Endothelial cell of umbilical vein (primary cell): Measurements from ENCODE around the gene TOP3B. TPM values are rescaled to one million over a fixed set of nuclear protein-coding genes. Genes with fewer than 3 reads are reported as not detected.

Source experiments
- BruUV-seq: library from RNA; stranded (reverse); fragments of 400-500 nt; replicated peaks from 2 replicates; lab custom pipeline; 2021; lab: Mats Ljungman, UMichigan
- CTCF ChIA-PET: fragments of 300-600, 350-600 bp; sonication (Branson Sonifier 250); formaldehyde crosslinking; loops from one replicate; lab custom pipeline; 2021; ENCODE audit warnings: antibody characterized with exemption, inconsistent platforms; lab: Charles Lee
- POLR2A ChIA-PET: fragments of 300-600, 350-600 bp; sonication (Branson Sonifier 250); formaldehyde crosslinking; loops from one replicate; lab custom pipeline; 2021; ENCODE audit warnings: antibody characterized with exemption, inconsistent platforms; lab: Charles Lee
- DNase-seq: peaks from one replicate; pipeline ENCODE4 v3.0.0-alpha.2; 2011; ENCODE audit warnings: low read depth, low spot score
- FAIRE-seq: peaks from 2 replicates; lab custom pipeline; 2011; peaks lifted over from hg19 to GRCh38; lab: Jason Lieb, UNC
- H2AFZ ChIP-seq: 2 replicates; pipeline ENCODE4 v1.6.0; 2012; ENCODE audit warnings: low read depth, low read length, control low read depth, inconsistent platforms
- H3K27ac ChIP-seq: 2 replicates; pipeline ENCODE4 v1.5.1; 2011; ENCODE audit warnings: low read depth, mild to moderate bottlenecking, control low read depth, low read length, moderate library complexity; ENCODE audit not compliant: insufficient read depth
- H3K27me3 ChIP-seq, 2 experiments: 2 replicates each; pipeline versions ENCODE4 v1.6.0 to v1.6.1; 2011; ENCODE audit warnings: low read length in 2 of 2, mixed read lengths in 1 of 2; ENCODE audit not compliant: control insufficient read depth in 2 of 2, insufficient read depth in 2 of 2
- H3K36me3 ChIP-seq, 2 experiments: 2 replicates in 1 of 2; 3 replicates in 1 of 2; pipeline ENCODE4 v1.5.1; 2011; ENCODE audit warnings: low read length in 2 of 2, mild to moderate bottlenecking in 1 of 2, moderate library complexity in 1 of 2; ENCODE audit not compliant: control insufficient read depth in 2 of 2, insufficient read depth in 2 of 2; ENCODE audit errors: extremely low read depth in 1 of 2
- H3K4me1 ChIP-seq: 3 replicates; pipeline ENCODE4 v1.5.1; 2011; ENCODE audit warnings: mild to moderate bottlenecking, low read length; ENCODE audit not compliant: control insufficient read depth, insufficient read depth; ENCODE audit errors: extremely low read depth
- H3K4me2 ChIP-seq: 2 replicates; pipeline ENCODE4 v1.6.1; 2011; ENCODE audit warnings: low read length, control low read depth, mixed read lengths; ENCODE audit not compliant: insufficient read depth
- H3K4me3 ChIP-seq, 3 experiments: fragments of 200-600 bp in 1 of 3; sonication (generic), shearing (Covaris generic) in 1 of 3; replicated peaks in 1 of 3; 2 replicates each; pipeline ENCODE4 v1.5.1; 2011 to 2016; ENCODE audit warnings: control low read depth in 3 of 3, low read length in 3 of 3, mild to moderate bottlenecking in 2 of 3, inconsistent platforms in 1 of 3, low read depth in 1 of 3, moderate library complexity in 1 of 3; ENCODE audit not compliant: insufficient read depth in 1 of 3
- H3K79me2 ChIP-seq: 2 replicates; pipeline ENCODE4 v1.6.0; 2012; ENCODE audit warnings: low read length, inconsistent platforms; ENCODE audit not compliant: control insufficient read depth, insufficient read depth
- H3K9ac ChIP-seq: replicated peaks from 2 replicates; pipeline ENCODE3; 2011; ENCODE audit warnings: low read length, control low read depth; ENCODE audit not compliant: insufficient read depth; ENCODE audit errors: extremely low read depth
- H3K9me1 ChIP-seq: replicated peaks from 3 replicates; pipeline ENCODE4 v1.6.0; 2011; ENCODE audit warnings: mild to moderate bottlenecking, low read length; ENCODE audit not compliant: control insufficient read depth, insufficient read depth; ENCODE audit errors: extremely low read depth
- H3K9me3 ChIP-seq: replicated peaks from 2 replicates; pipeline ENCODE4 v1.5.1; 2012; ENCODE audit warnings: low read length, inconsistent platforms; ENCODE audit not compliant: control insufficient read depth, insufficient read depth
- H4K20me1 ChIP-seq: replicated peaks from 2 replicates; pipeline ENCODE3; 2011; ENCODE audit warnings: mild to moderate bottlenecking, low read length; ENCODE audit not compliant: control insufficient read depth, insufficient read depth; ENCODE audit errors: extremely low read depth
- CTCF ChIP-seq, 2 donors: IDR thresholded peaks; 1 replicate in 1 of 2; 2 replicates in 1 of 2; pipeline ENCODE4 v1.5.1; 2011; ENCODE audit warnings: low read length in 2 of 2, mild to moderate bottlenecking in 2 of 2, moderate library complexity in 2 of 2, control low read depth in 1 of 2, inconsistent platforms in 1 of 2, low read depth in 1 of 2; ENCODE audit not compliant: insufficient read depth in 1 of 2; ENCODE audit errors: extremely low read depth in 1 of 2
- EZH2 ChIP-seq: IDR thresholded peaks from 2 replicates; pipeline ENCODE4 v1.6.1; 2012; ENCODE audit warnings: borderline replicate concordance, low read depth, mild to moderate bottlenecking, moderate library complexity, low read length, inconsistent platforms; ENCODE audit not compliant: severe bottlenecking
- FOS ChIP-seq: IDR thresholded peaks from 2 replicates; pipeline ENCODE4 v1.6.1; 2011; ENCODE audit warnings: mild to moderate bottlenecking, low read length, moderate library complexity, borderline replicate concordance; ENCODE audit not compliant: insufficient read depth
- JUN ChIP-seq: IDR thresholded peaks from 2 replicates; pipeline ENCODE4 v1.6.1; 2011; ENCODE audit warnings: borderline replicate concordance, low read depth; ENCODE audit not compliant: insufficient read length, insufficient read depth
- MAX ChIP-seq: IDR thresholded peaks from 2 replicates; pipeline ENCODE4 v1.6.1; 2011; ENCODE audit not compliant: insufficient read depth, insufficient read length
- MYC ChIP-seq: IDR thresholded peaks from one replicate; pipeline ENCODE4 v1.6.1; 2011; ENCODE audit warnings: mild to moderate bottlenecking, low read depth, low read length
- POLR2A ChIP-seq: IDR thresholded peaks from 2 replicates; pipeline ENCODE4 v1.6.1; 2012; ENCODE audit warnings: low read depth, mild to moderate bottlenecking, control low read depth, low read length
- POLR2AphosphoS5 ChIP-seq: IDR thresholded peaks from 2 replicates; pipeline ENCODE4 v1.6.1; 2012; ENCODE audit warnings: low read depth, mild to moderate bottlenecking, control low read depth, low read length, moderate library complexity; ENCODE audit not compliant: insufficient read depth
- dilution Hi-C: fragments of 300-500 bp; cut with MboI; formaldehyde crosslinking; loops from one replicate; pipeline ENCODE4 v1.15.0; 2019; ENCODE audit warnings: low sequenced_read_pairs; ENCODE audit not compliant: extremely low pct_ligation_motif_present
- intact Hi-C: fragments of 100-400 bp; cut with micrococcal nuclease; formaldehyde crosslinking; loops from one replicate; pipeline ENCODE4 v1.10.0; 2022
- polyA plus RNA-seq, 4 experiments: library from polyadenylated mRNA; depleted of rRNA in 3 of 4; stranded (reverse) in 3 of 4; unstranded in 1 of 4; fragments of >200 nt; gene quantifications; 2 replicates each; pipeline versions ENCODE4 v1.2.1 to v1.2.3, GENCODE V29; 2011 to 2012; ENCODE audit warnings: missing spikeins in 1 of 4
- total RNA-seq: library from RNA; stranded (reverse); gene quantifications from 2 replicates; pipeline ENCODE4 v1.2.3, GENCODE V29; 2021

Gene TOP3B
- total and polyA plus RNA-seq, 2 donors (not counting 3 experiments of a cell fraction or from before 2014, with no cell fraction given) = 25.2 to 56.5 TPM

- H3K4me3 ChIP-seq = no peak overlapping the region
- ChIA-PET CTCF (interaction anchor here (1.1 kb wide), 1 partner anchor 62 kb away, joined by 3 read pairs; no protein-coding TSS in a partner anchor), POLR2A (interaction anchor here (0.5 kb wide), 1 partner anchor 173 kb away, joined by 4 read pairs; no protein-coding TSS in a partner anchor)
- dilution Hi-C loops = no loop called here
- H3K79me2 ChIP-seq = no peaks in the 10 kb centered on the region
- no peak overlapping the region for H3K27ac ChIP-seq
- H3K9ac ChIP-seq = no peak overlapping the region
- no peaks in the 10 kb centered on the region for H3K4me1 ChIP-seq
- no peak overlapping the region for H2AFZ ChIP-seq
- H3K36me3 ChIP-seq = peaks cover 14 to 45% of the 10 kb centered on the region in 2 experiments
- DNase-seq = no peak
- no peaks in the 10 kb centered on the region for H3K27me3 ChIP-seq
- H3K9me3 ChIP-seq = no peaks in the 10 kb centered on the region
- no peak for TF ChIP-seq FOS
- no peak for TF ChIP-seq MYC
- TF ChIP-seq POLR2A = no peak
- TF ChIP-seq JUN = no peak
- no peak for TF ChIP-seq CTCF (IDR thresholded peaks at IDR 0.05; ENCODE audit: extremely low read depth in 1 of 2, insufficient read depth in 1 of 2, low read depth in 1 of 2, low read length in 2 of 2)
- TF ChIP-seq MAX = no peak
- TF ChIP-seq POLR2AphosphoS5 = peak; percentile 33
- no peak for TF ChIP-seq EZH2
- intact Hi-C loops = no loop called here
- no peak overlapping the region for H3K4me2 ChIP-seq
- H3K9me1 ChIP-seq = no peaks in the 10 kb centered on the region
- FAIRE-seq = no peak
- H4K20me1 ChIP-seq = peaks cover 3% of the 10 kb centered on the region
- no TSS peak for BruUV-seq
Measured at GRCh38 chr22:21922370-21923162, 60.0 kb downstream of the TOP3B start.
